Measurements from ENCODE around the gene PWP2.

Gene PWP2

DNA sequence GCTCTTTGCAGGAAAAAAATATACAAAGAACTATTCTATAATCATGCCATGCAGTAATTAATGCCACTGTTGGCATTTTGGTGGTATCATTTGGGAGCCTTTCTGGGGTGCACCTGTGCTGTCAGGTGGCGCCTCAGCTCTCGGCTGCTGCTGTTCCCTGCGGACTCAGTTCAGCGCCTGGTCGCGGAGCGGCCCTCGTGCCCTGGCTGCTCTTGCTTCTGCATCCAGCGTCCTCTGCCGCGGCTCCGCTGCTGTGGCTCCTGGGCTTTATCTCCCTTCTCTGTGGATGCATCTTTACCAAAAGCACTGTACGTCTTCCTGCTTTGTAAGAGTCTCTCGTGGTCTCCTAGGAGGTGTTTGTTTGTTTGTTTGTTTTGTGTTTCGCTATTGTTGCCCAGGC is 35.1 kb upstream of the PWP2 start:
- DNase-seq (ENCODE audit: low spot score) = no peak
- TF ChIP-seq CTCF (IDR thresholded peaks at IDR 0.05; ENCODE audit: borderline replicate concordance, control extremely low read depth, extremely low read depth, insufficient read depth, missing control alignments) = no peak
- in situ Hi-C loops (cut with MboI; ENCODE audit: low sequenced_read_pairs, unreplicated experiment) = no loop called here

- no peak for DNase-seq (ENCODE audit: low spot score)
- TF ChIP-seq CTCF (IDR thresholded peaks at IDR 0.05; ENCODE audit: borderline replicate concordance, control extremely low read depth, extremely low read depth, insufficient read depth, missing control alignments) = no peak
- in situ Hi-C loops (cut with MboI; ENCODE audit: low sequenced_read_pairs, unreplicated experiment) = no loop called here
Observed at GRCh38 chr21:44074315-44074958, 32.8 kb upstream of the PWP2 start.

DNA sequence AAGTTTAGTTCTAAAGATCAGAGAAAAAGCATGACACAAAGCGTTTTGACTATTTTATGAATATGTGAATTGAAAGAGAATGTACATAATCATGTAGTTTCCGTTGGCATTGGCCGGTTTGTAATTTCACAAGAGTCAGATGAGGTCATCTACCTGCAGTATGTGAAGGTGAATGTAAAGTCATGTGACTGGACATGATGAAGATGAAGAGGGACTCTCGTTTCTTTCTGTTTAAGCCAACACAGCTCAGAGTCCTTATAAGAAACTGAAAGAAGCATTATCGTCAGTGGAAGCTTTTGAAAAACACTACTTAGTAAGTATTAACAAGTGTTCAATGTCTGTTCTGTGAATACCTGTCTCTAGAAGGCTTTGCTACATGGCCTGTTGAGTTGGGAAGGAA is 30.9 kb upstream of the PWP2 start:
- no peak for DNase-seq (ENCODE audit: low spot score)
- TF ChIP-seq CTCF (IDR thresholded peaks at IDR 0.05; ENCODE audit: borderline replicate concordance, control extremely low read depth, extremely low read depth, insufficient read depth, missing control alignments) = no peak
- in situ Hi-C loops (cut with MboI; ENCODE audit: low sequenced_read_pairs, unreplicated experiment) = loop anchor here (5.0 to 25.0 kb wide), 2 partner anchors 44 to 386 kb away; partner anchors contain the start of gene LRRC3

DNA sequence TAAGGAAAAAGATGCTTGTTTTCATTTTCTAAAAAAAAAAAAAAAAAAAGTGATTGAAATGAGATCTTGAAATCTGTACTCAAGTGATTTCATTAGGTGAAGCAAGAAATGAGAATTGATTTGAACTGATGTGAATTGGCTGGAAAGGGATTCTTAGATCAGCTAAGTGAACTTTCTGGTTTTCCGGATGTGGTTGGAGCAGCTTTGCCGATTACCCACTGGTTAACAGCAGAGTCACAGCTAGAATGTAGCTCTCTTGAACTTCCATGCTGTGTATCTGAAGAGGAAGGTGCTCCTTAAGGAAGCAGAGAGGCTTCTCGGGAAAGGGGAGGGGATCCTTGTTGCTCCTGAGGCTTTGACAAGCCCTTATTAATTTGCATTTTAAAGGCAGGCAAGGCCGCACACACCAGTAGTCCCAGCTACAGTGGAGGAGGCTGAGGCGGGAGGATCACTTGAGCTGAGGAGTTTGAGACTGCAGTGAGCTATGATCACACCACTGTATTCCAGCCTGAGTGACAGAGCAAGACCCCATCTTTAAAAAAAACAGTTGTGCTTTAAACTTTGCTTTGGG is 28.7 kb upstream of the PWP2 start:
- in situ Hi-C loops (cut with MboI; ENCODE audit: low sequenced_read_pairs, unreplicated experiment) = loop anchor here (5.0 to 25.0 kb wide), 2 partner anchors 46 to 384 kb away; partner anchors contain the start of gene LRRC3
- no peak for DNase-seq (ENCODE audit: low spot score)
- no peak for TF ChIP-seq CTCF (IDR thresholded peaks at IDR 0.05; ENCODE audit: borderline replicate concordance, control extremely low read depth, extremely low read depth, insufficient read depth, missing control alignments)

DNA sequence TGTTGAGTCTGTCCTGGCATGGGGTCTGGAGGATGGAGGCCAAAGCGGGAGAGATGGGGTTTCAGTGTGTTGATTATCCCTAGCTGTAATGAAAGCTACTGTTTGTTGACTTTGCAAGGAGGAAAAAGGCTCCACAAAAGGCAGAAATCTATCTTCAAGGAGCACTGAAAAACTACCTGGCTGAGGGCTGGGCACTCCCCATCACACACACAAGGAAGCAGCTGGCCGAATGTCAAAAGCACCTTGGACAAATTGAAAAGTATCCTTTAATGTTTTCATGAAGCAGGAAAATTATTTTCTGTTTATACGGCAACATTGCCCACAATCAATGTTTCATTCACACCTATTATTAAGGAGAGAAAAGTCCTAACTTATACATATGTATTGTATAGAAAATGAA is 27.8 kb upstream of the PWP2 start:
- no peak for TF ChIP-seq CTCF (IDR thresholded peaks at IDR 0.05; ENCODE audit: borderline replicate concordance, control extremely low read depth, extremely low read depth, insufficient read depth, missing control alignments)
- no peak for DNase-seq (ENCODE audit: low spot score)
- in situ Hi-C loops (cut with MboI; ENCODE audit: low sequenced_read_pairs, unreplicated experiment) = loop anchor here (5.0 to 25.0 kb wide), 2 partner anchors 47 to 383 kb away; partner anchors contain the start of gene LRRC3

- in situ Hi-C loops (cut with MboI; ENCODE audit: low sequenced_read_pairs, unreplicated experiment) = loop anchor here (5.0 to 25.0 kb wide), 2 partner anchors 48 to 382 kb away; partner anchors contain the start of gene LRRC3
- no peak for DNase-seq (ENCODE audit: low spot score)
- TF ChIP-seq CTCF (IDR thresholded peaks at IDR 0.05; ENCODE audit: borderline replicate concordance, control extremely low read depth, extremely low read depth, insufficient read depth, missing control alignments) = no peak
Observed at GRCh38 chr21:44079846-44080245, 27.4 kb upstream of the PWP2 start.
